ENCODE data around the gene SBNO1. TPM values are rescaled to one million over a fixed set of nuclear protein-coding genes. Genes with fewer than 3 reads are reported as not detected.

SBNO1 gene
- total RNA-seq, 1 donor from 2014 or later, result 42.3 TPM

DNA sequence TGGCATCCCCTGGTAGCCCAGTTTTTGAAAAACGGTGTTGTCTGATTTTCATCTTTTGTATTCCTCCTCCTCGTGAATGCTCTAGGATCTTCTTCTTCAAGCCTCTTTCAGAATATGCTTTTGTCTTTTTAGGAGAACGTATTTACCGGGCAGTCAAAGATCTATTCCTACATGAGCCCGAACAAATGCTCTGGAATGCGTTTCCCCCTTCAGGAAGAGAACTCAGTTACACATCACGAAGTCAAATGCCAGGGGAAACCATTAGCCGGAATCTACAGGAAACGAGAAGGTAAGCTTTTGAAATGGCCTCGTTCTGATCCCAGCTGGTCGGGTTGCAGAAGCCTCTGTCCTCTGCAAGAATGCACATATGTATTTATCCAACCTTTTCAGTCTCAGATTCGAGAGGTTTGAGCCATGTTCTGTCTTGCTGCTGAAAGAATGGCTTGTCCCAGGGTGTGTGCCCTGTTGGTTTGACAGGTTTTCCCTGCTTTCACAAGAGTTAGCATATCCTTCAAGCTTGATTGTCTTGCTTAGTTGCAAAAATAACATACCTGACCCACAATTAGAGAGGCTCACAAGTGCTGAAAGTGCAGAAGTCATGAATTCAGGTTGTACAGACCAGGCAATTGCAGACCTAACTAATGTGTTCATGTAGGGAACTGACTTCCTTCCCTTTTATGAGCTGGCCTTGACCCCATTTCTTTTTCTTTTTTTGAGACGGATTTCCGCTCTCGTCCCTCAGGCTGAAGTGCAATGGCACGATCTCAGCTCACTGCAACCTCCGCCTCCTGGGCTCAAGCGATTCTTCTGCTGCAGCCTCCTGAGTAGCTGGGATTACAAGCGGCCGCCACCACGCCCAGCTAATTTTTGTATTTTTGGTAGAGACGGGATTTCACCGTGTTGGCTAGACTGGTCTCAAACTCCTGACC lies 26.1 kb upstream of the SBNO1 start:
- Mint-ChIP-seq H3K4me3 (peak overlapping the region; percentile 86), H3K9me3 (no peaks in the 10 kb centered on the region), H3K27me3 (no peaks in the 10 kb centered on the region), H3K36me3 (peaks cover 21% of the 10 kb centered on the region), H3K4me1 (ENCODE audit: unreplicated experiment) (peaks cover 26% of the 10 kb centered on the region), H3K27ac (peak overlapping the region; percentile 93)
- no peak for DNase-seq (ENCODE audit: extremely low spot score, unreplicated experiment)
- TF ChIP-seq, protein P1, sequence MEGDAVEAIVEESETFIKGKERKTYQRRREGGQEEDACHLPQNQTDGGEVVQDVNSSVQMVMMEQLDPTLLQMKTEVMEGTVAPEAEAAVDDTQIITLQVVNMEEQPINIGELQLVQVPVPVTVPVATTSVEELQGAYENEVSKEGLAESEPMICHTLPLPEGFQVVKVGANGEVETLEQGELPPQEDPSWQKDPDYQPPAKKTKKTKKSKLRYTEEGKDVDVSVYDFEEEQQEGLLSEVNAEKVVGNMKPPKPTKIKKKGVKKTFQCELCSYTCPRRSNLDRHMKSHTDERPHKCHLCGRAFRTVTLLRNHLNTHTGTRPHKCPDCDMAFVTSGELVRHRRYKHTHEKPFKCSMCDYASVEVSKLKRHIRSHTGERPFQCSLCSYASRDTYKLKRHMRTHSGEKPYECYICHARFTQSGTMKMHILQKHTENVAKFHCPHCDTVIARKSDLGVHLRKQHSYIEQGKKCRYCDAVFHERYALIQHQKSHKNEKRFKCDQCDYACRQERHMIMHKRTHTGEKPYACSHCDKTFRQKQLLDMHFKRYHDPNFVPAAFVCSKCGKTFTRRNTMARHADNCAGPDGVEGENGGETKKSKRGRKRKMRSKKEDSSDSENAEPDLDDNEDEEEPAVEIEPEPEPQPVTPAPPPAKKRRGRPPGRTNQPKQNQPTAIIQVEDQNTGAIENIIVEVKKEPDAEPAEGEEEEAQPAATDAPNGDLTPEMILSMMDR (conservative IDR thresholded peaks at IDR 0.05), result peak; percentile 31

DNA sequence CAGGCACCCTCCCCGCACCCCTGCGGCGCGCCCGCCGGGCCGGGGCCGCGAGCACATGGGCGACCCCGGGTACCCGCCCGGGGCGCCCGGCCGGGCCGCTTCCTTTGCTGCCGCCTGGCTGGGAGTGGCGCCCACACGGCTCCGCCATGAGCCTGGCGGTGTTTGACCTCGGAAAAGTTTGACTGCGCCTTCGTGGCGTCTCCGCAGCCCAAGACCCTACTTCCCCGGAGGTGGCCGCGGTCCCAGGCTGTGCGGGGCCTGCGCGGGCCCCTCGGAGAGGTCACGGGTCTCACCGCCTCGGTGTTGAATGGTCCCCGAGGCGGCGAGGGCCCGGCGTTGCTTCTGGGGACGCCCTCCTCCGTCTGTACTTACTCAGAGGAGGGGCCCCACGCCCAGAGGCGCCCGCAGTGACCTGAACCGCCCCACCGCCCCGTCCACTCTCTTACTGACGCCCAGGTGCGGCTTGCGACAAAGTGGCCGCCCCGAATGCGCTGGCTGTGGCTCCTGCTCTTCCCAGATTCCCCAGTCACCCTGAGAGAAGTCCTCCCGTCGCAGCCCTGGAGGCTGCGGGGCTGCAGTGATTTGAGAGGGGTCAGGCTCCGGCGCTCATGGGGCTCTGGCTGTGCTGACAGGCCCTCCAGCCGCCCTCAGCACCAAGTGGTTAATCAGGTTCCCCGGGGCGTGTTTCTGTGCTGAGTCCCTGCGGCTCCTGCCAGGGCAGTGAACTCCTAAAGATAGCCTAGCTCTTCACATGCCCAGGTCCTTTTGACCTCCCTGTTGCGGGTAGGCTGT lies 25.1 kb upstream of the SBNO1 start:
- H3K9me3 Mint-ChIP-seq, result no peaks in the 10 kb centered on the region
- TF ChIP-seq, protein P1 (conservative IDR thresholded peaks at IDR 0.05), result no peak
- H3K27ac Mint-ChIP-seq, result peak overlapping the region; percentile 93
- DNase-seq (ENCODE audit: extremely low spot score, unreplicated experiment), result peak; percentile 74
- no peaks in the 10 kb centered on the region for H3K27me3 Mint-ChIP-seq
- H3K4me3 Mint-ChIP-seq, result peak overlapping the region; percentile 86
- H3K4me1 Mint-ChIP-seq (ENCODE audit: unreplicated experiment), result peaks cover 26% of the 10 kb centered on the region
- H3K36me3 Mint-ChIP-seq, result peaks cover 21% of the 10 kb centered on the region

DNA sequence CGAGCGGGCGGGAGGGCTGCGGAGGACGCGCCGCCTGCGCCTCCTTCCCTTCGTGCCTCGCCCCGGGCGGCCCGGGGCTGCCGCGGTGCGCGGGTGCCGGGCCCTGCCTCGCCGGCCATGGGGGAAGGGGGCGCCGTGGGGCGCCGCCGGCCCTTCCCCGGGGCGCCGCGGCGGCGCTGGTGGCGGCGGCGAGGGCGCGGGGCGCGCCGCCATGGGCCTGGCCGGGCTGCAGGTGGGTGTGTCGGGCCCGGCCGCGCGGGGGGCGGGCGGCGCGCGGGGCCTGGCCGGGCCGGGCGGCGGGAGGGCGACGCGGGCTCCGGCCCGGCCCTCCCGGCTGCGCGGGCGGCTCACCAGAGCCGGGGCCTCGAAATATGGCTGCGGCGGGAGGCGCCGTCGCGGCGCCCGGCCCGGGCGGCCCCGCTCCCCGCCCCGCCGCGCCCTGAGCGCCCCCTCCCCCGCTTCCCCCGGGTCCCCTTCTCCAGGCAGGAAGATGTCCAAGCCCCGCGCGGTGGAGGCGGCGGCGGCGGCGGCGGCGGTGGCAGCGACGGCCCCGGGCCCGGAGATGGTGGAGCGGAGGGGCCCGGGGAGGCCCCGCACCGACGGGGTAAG lies 24.4 kb upstream of the SBNO1 start:
- H3K4me1 Mint-ChIP-seq (ENCODE audit: unreplicated experiment), result peaks cover 26% of the 10 kb centered on the region
- no peak for DNase-seq (ENCODE audit: extremely low spot score, unreplicated experiment)

DNA sequence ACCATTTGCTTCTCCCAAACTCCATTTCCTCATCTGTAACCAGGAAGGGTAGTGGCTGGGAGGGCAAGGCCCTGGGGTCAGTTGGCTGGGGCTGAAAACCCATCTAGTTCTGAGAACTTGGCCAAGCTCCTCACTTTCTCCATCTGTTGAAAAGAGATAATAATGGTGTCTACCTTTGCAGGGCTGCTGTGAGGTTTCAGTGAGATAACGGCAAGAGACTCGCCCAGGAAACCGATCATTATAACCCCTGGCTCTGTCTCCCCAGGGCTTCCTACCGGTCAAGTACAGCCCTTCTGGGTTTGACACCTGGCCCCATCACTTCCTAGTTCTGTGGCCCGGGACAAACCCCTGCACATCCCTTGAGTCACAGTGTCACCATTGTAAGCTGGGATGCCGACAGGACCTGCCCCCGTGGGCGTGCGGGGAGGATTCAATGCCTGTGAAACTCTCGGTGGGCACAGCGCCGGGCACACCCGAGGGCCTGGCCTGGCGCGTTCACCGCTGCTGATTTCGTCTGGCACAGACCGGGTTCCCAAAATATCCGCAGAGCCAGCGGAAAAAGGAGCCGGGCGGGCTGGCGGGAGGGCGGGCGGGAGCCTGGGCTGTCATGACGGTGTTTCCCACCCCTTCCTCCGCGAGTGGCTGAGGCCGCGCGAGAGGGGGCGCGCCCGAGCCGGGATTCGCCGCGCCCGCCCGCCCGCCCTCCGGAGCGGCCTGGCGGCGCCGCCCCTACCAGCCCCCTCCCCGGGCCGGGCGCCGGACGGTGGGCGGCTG lies 23.7 kb upstream of the SBNO1 start:
- Mint-ChIP-seq H3K4me1 (ENCODE audit: unreplicated experiment) (peaks cover 26% of the 10 kb centered on the region), H3K27me3 (no peaks in the 10 kb centered on the region), H3K36me3 (peaks cover 20% of the 10 kb centered on the region), H3K4me3 (peak overlapping the region; percentile 85), H3K9me3 (no peaks in the 10 kb centered on the region), H3K27ac (peak overlapping the region; percentile 91)
- TF ChIP-seq, protein P1 (conservative IDR thresholded peaks at IDR 0.05), result no peak
- peak; percentile 78 for DNase-seq (ENCODE audit: extremely low spot score, unreplicated experiment)

More for the DNA sequence above, 24.4 kb upstream of the SBNO1 start:
- Mint-ChIP-seq H3K9me3 (no peaks in the 10 kb centered on the region), H3K36me3 (peaks cover 21% of the 10 kb centered on the region), H3K27me3 (no peaks in the 10 kb centered on the region), H3K4me3 (no peak overlapping the region), H3K27ac (no peak overlapping the region)
- TF ChIP-seq, protein P1 (conservative IDR thresholded peaks at IDR 0.05), result no peak

Measured in type B pancreatic cell (in vitro differentiated cells).